Stimulated activated CD4-positive, alpha-beta T cell treated with anti-CD3 and anti-CD28 coated beads, Interleukin-2, amount 100 ng/mL, for 24 hours (primary cell): ENCODE data around the gene NAPB.

Experiments used
- DNase-seq, 2 donors: peaks; one replicate each; pipeline ENCODE4 v3.0.0-alpha.2; 2020

NAPB gene

GRCh38 chr20:23437126-23437899, 16.0 kb upstream of the NAPB start:
- no peak for DNase-seq

GRCh38 chr20:23436681-23437080, 15.4 kb upstream of the NAPB start:
- no peak for DNase-seq

- DNase-seq = no peak
These were observed 14.6 kb upstream of the NAPB start for GRCh38 chr20:23435626-23436539.

- DNase-seq = no peak
These were observed 13.4 kb upstream of the NAPB start for GRCh38 chr20:23434521-23435313.

GRCh38 chr20:23433628-23434027, 12.3 kb upstream of the NAPB start:
- no peak for DNase-seq

GRCh38 chr20:23425129-23425528, 3.8 kb upstream of the NAPB start:
- DNase-seq = no peak

GRCh38 chr20:23419995-23420901, 1.0 kb downstream of the NAPB start:
- peak; percentile 59 to 60 for DNase-seq

GRCh38 chr20:23419657-23419994, 1.7 kb downstream of the NAPB start:
- DNase-seq = no peak

GRCh38 chr20:23417861-23418260, 3.4 kb downstream of the NAPB start:
- DNase-seq = no peak

GRCh38 chr20:23415959-23416583, 5.2 kb downstream of the NAPB start:
- no peak for DNase-seq

GRCh38 chr20:23415555-23415954, 5.7 kb downstream of the NAPB start:
- DNase-seq = no peak

- DNase-seq = no peak
These were observed 6.6 kb downstream of the NAPB start for GRCh38 chr20:23414526-23415188.

- no peak for DNase-seq
These were observed 7.3 kb downstream of the NAPB start for GRCh38 chr20:23413862-23414422.

GRCh38 chr20:23412026-23412425, 9.3 kb downstream of the NAPB start:
- DNase-seq = no peak

GRCh38 chr20:23410916-23411695, 10.2 kb downstream of the NAPB start:
- DNase-seq = no peak

GRCh38 chr20:23409800-23410199, 11.5 kb downstream of the NAPB start:
- no peak for DNase-seq

GRCh38 chr20:23408957-23409356, 12.3 kb downstream of the NAPB start:
- DNase-seq = no peak

- DNase-seq = no peak
These were observed 13.4 kb downstream of the NAPB start for GRCh38 chr20:23407781-23408464.

- DNase-seq = no peak
These were observed 14.4 kb downstream of the NAPB start for GRCh38 chr20:23406880-23407279.
